ENCODE measurements around the gene SMYD3. TPM values are rescaled to one million over a fixed set of nuclear protein-coding genes. Genes with fewer than 3 reads are reported as not detected.

SMYD3 gene
- total and polyA plus RNA-seq, 11 donors: 6.3 to 12.1 (median 9.5) TPM

GRCh38 chr1:245840971-245841370, 666.1 kb downstream of the SMYD3 start:
- 37 to 50% (median 42%) methylated on average over 2 of the region's 2 CpGs for WGBS, 4 donors
- no peak overlapping the region for H3K27ac ChIP-seq
- ATAC-seq (no peak), DNase-seq (no peak)
- intact Hi-C loops (cut with DNase I): no loop called here
- H3K27me3 ChIP-seq: no peaks in the 10 kb centered on the region
- TF ChIP-seq POLR2A (IDR thresholded peaks at IDR 0.05) (no peak), CTCF (IDR thresholded peaks at IDR 0.05) (no peak)
- H3K4me3 ChIP-seq: no peak overlapping the region
- no peaks in the 10 kb centered on the region for H3K9me3 ChIP-seq
- H3K36me3 ChIP-seq: no peaks in the 10 kb centered on the region
- H3K4me1 ChIP-seq: no peaks in the 10 kb centered on the region

GRCh38 chr1:245837718-245838117, 669.4 kb downstream of the SMYD3 start:
- 82 to 89% (median 85%) methylated on average over 5 of the region's 5 CpGs for WGBS, 4 donors
- TF ChIP-seq CTCF (IDR thresholded peaks at IDR 0.05): no peak
- no peak for TF ChIP-seq POLR2A (IDR thresholded peaks at IDR 0.05)
- no peak for ATAC-seq
- H3K4me3 ChIP-seq: no peak overlapping the region
- H3K4me1 ChIP-seq: no peaks in the 10 kb centered on the region
- H3K27ac ChIP-seq: no peak overlapping the region
- H3K9me3 ChIP-seq: no peaks in the 10 kb centered on the region
- no peaks in the 10 kb centered on the region for H3K27me3 ChIP-seq
- no peak for DNase-seq
- H3K36me3 ChIP-seq: no peaks in the 10 kb centered on the region
- intact Hi-C loops (cut with DNase I): no loop called here

- DNase-seq (no peak), ATAC-seq (no peak)
- TF ChIP-seq POLR2A (IDR thresholded peaks at IDR 0.05) (no peak), CTCF (IDR thresholded peaks at IDR 0.05) (no peak)
- 92 to 95% (median 93%) methylated on average over 6 of the region's 6 CpGs for WGBS, 4 donors
- Histone ChIP-seq H3K36me3 (no peaks in the 10 kb centered on the region), H3K4me1 (peaks cover 0 to 6% (median 0%) of the 10 kb centered on the region in 12 donors), H3K4me3 (no peak overlapping the region), H3K9me3 (no peaks in the 10 kb centered on the region), H3K27me3 (no peaks in the 10 kb centered on the region), H3K27ac (no peak overlapping the region)
- intact Hi-C loops (cut with DNase I): no loop called here
These were observed 671.7 kb downstream of the SMYD3 start for GRCh38 chr1:245835386-245835785.

- Histone ChIP-seq H3K9me3 (no peaks in the 10 kb centered on the region), H3K4me1 (peaks cover 0 to 6% (median 0%) of the 10 kb centered on the region in 12 donors), H3K36me3 (no peaks in the 10 kb centered on the region), H3K27me3 (no peaks in the 10 kb centered on the region), H3K4me3 (no peak overlapping the region), H3K27ac (no peak overlapping the region)
- intact Hi-C loops (cut with DNase I): loop anchor here in 1 of 10 donors (5.0 kb wide), 1 partner anchor 168 kb away; no protein-coding TSS in a partner anchor
- WGBS, 4 donors: 91 to 100% (median 96%) methylated on average over 5 of the region's 5 CpGs
- DNase-seq: no peak
- ATAC-seq: no peak
- TF ChIP-seq CTCF (IDR thresholded peaks at IDR 0.05) (no peak), POLR2A (IDR thresholded peaks at IDR 0.05) (no peak)
These were observed 673.1 kb downstream of the SMYD3 start for GRCh38 chr1:245834002-245834401.

Data from heart left ventricle (tissue), 16 donors.